SU-DHL-6 (cell line): ENCODE results near the gene B3GAT1.

Experiments used
- H2AFZ ChIP-seq: fragments of 200-600 bp; sonication (generic); 2 replicates; pipeline ENCODE4 v1.6.1; 2014; ENCODE audit warnings: low read depth, mild to moderate bottlenecking, moderate library complexity, mixed read lengths, antibody characterized with exemption, low read length; ENCODE audit not compliant: severe bottlenecking
- H3F3A ChIP-seq: fragments of 200-600 bp; shearing (Covaris generic); 2 replicates; pipeline ENCODE4 v1.6.0; 2016; ENCODE audit warnings: antibody characterized with exemption, mild to moderate bottlenecking; ENCODE audit not compliant: insufficient read depth
- H3K27ac ChIP-seq: fragments of 200-600 bp; sonication (generic); 2 replicates; pipeline ENCODE4 v1.5.1; 2016; ENCODE audit warnings: low read depth, mild to moderate bottlenecking, low read length, moderate library complexity, mixed read lengths
- H3K27me3 ChIP-seq: fragments of 200-600 bp; sonication (generic), shearing (Covaris generic); 2 replicates; pipeline ENCODE4 v1.6.0; 2014; ENCODE audit warnings: mild to moderate bottlenecking, low read length
- H3K36me3 ChIP-seq: fragments of 200-600 bp; sonication (generic); 2 replicates; pipeline ENCODE4 v1.6.1; 2014; ENCODE audit warnings: mild to moderate bottlenecking, low read length, mixed read lengths
- H3K4me2 ChIP-seq: fragments of 300-600, 200-600 bp; shearing (Covaris generic), sonication (generic); 2 replicates; pipeline ENCODE4 v1.6.0; 2014; ENCODE audit warnings: low read length, low read depth, mild to moderate bottlenecking; ENCODE audit not compliant: poor library complexity, severe bottlenecking
- H3K4me3 ChIP-seq: fragments of 200-600 bp; sonication (generic); 2 replicates; pipeline ENCODE4 v1.5.1; 2014; ENCODE audit warnings: antibody characterized with exemption, low read length, mild to moderate bottlenecking, mixed read lengths; ENCODE audit not compliant: insufficient read depth, poor library complexity, severe bottlenecking
- H3K79me2 ChIP-seq: fragments of 200-600 bp; sonication (generic); 2 replicates; pipeline ENCODE4 v1.6.1; 2014; ENCODE audit warnings: mild to moderate bottlenecking, low read length, moderate library complexity; ENCODE audit not compliant: insufficient read depth
- H3K9ac ChIP-seq: fragments of 200-600 bp; sonication (generic); 2 replicates; pipeline ENCODE4 v1.7.0; 2014; ENCODE audit warnings: mild to moderate bottlenecking, low read length
- H3K9me2 ChIP-seq: fragments of 200-600 bp; sonication (generic); replicated peaks from 2 replicates; pipeline ENCODE4 v1.6.1; 2014; ENCODE audit warnings: low read length; ENCODE audit not compliant: insufficient read depth
- H3K9me3 ChIP-seq: fragments of 200-600 bp; sonication (generic); 2 replicates; pipeline ENCODE4 v1.6.1; 2014; ENCODE audit warnings: low read length, mixed read lengths; ENCODE audit not compliant: insufficient read depth
- H4K20me1 ChIP-seq: fragments of 200-600 bp; sonication (generic); 2 replicates; pipeline ENCODE4 v1.6.1; 2014; ENCODE audit warnings: low read depth, mild to moderate bottlenecking, antibody characterized with exemption, low read length, moderate library complexity, mixed read lengths
- CTCF ChIP-seq: fragments of 200-600 bp; sonication (generic); IDR thresholded peaks from one replicate; pipeline ENCODE4 v1.5.1; 2017; ENCODE audit warnings: antibody characterized with exemption, mild to moderate bottlenecking, low read length, moderate library complexity; ENCODE audit not compliant: insufficient read depth, poor library complexity, severe bottlenecking
- EZH2phosphoT487 ChIP-seq: fragments of 200-600 bp; sonication (generic), shearing (Covaris generic); conservative IDR thresholded peaks from 2 replicates; pipeline ENCODE4 v1.6.1; 2018; ENCODE audit warnings: mild to moderate bottlenecking, antibody characterized with exemption, low read length, moderate library complexity, mixed read lengths

Gene B3GAT1

DNA sequence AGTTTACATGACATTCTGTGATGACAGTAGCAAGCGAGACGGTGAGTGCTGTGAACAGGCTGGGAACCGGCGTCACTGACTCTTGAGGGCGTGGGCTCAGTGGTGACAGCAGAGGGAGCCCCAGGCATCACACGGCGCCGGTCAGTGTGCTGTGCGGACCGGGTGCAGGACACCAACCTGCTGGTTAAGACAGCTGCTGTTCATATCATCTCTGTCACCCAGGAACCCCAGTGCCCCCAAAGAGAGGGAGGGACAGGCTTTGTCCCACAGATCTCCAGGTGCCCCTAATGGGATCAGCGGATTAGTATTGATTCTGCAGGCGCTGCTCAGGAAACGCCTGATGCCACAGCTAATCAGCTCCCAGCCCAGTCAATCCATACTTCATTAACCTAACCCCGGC, 18.4 kb downstream of the B3GAT1 start:
- no peaks in the 10 kb centered on the region for H3K9me3 ChIP-seq
- no peaks in the 10 kb centered on the region for H3K79me2 ChIP-seq
- H3F3A ChIP-seq = no peaks in the 10 kb centered on the region
- no peaks in the 10 kb centered on the region for H3K36me3 ChIP-seq
- TF ChIP-seq CTCF (no peak), EZH2phosphoT487 (no peak)
- H3K4me2 ChIP-seq = no peak overlapping the region
- H3K9me2 ChIP-seq = no peaks in the 10 kb centered on the region
- no peak overlapping the region for H3K9ac ChIP-seq
- no peak overlapping the region for H3K27ac ChIP-seq
- H4K20me1 ChIP-seq = no peaks in the 10 kb centered on the region
- no peak overlapping the region for H2AFZ ChIP-seq
- H3K4me3 ChIP-seq = no peak overlapping the region
- H3K27me3 ChIP-seq = no peaks in the 10 kb centered on the region

DNA sequence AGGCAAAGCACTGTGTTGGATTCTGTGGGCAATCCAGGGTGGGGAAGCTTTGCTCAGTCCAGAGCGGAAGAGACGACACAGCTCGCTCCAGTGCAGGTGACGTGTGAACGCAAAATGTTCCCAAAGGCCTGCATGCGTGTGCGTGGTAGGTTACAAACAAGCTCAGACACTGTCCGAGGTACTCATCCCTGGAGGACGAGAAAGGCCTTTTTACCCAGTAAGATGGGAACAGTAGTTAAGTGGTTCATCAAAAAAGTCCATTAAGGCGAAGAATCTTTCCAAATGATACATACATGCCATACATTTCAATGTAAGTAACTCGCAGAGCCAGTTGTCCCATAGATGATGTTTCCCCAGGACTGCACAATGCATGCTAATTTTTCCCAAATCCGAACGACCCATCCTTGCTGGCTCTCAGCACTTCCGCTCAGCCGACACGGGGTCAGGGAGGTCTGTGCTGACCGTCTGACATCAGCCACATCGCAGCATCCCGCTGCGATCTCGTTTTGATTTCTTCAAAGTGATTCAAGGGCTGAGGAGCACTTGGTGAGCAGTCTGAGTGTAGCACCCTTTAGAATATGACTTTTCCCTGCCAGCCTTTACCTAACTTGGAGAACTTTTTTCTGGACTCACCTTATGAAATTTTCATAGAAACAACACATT, 19.0 kb downstream of the B3GAT1 start:
- no peaks in the 10 kb centered on the region for H3F3A ChIP-seq
- H3K9me3 ChIP-seq = no peaks in the 10 kb centered on the region
- no peak for TF ChIP-seq EZH2phosphoT487
- TF ChIP-seq CTCF = no peak
- H3K36me3 ChIP-seq = no peaks in the 10 kb centered on the region
- no peak overlapping the region for H3K4me2 ChIP-seq
- no peak overlapping the region for H2AFZ ChIP-seq
- H3K4me3 ChIP-seq = no peak overlapping the region
- no peak overlapping the region for H3K9ac ChIP-seq
- no peaks in the 10 kb centered on the region for H3K27me3 ChIP-seq
- H4K20me1 ChIP-seq = no peaks in the 10 kb centered on the region
- no peak overlapping the region for H3K27ac ChIP-seq
- no peaks in the 10 kb centered on the region for H3K79me2 ChIP-seq
- no peaks in the 10 kb centered on the region for H3K9me2 ChIP-seq

GRCh38 chr11:134391656-134392055, 20.4 kb downstream of the B3GAT1 start:
- H3K79me2 ChIP-seq = no peaks in the 10 kb centered on the region
- H3K4me3 ChIP-seq = no peak overlapping the region
- H3F3A ChIP-seq = no peaks in the 10 kb centered on the region
- TF ChIP-seq CTCF = no peak
- H4K20me1 ChIP-seq = no peaks in the 10 kb centered on the region
- H2AFZ ChIP-seq = no peak overlapping the region
- H3K36me3 ChIP-seq = no peaks in the 10 kb centered on the region
- no peaks in the 10 kb centered on the region for H3K9me2 ChIP-seq
- H3K9me3 ChIP-seq = no peaks in the 10 kb centered on the region
- H3K27me3 ChIP-seq = no peaks in the 10 kb centered on the region
- no peak overlapping the region for H3K4me2 ChIP-seq
- no peak overlapping the region for H3K9ac ChIP-seq
- H3K27ac ChIP-seq = no peak overlapping the region
